Mesodermal cell (in vitro differentiated cells): ENCODE data around the gene TBC1D5.

ENCODE experiments used
- H3K27ac ChIP-seq: 2 replicates; pipeline ENCODE4 v1.7.0; 2013; ENCODE audit warnings: mild to moderate bottlenecking, low read depth, low read length, moderate library complexity; ENCODE audit not compliant: severe bottlenecking
- H3K36me3 ChIP-seq: 2 replicates; pipeline ENCODE4 v1.7.1; 2013; ENCODE audit warnings: mild to moderate bottlenecking, low read length, moderate library complexity; ENCODE audit not compliant: control insufficient read depth, insufficient read depth
- H3K4me1 ChIP-seq: one replicate; pipeline ENCODE4 v1.7.1; 2013; ENCODE audit warnings: mild to moderate bottlenecking, low read length; ENCODE audit not compliant: insufficient read depth, control insufficient read depth, poor library complexity, severe bottlenecking
- H3K4me3 ChIP-seq: 2 replicates; pipeline ENCODE4 v1.7.0; 2013; ENCODE audit warnings: low read length, control low read depth, mild to moderate bottlenecking; ENCODE audit not compliant: insufficient read depth, poor library complexity, severe bottlenecking; ENCODE audit errors: extremely low read depth
- H3K9me3 ChIP-seq: 2 replicates; pipeline ENCODE4 v1.7.1; 2013; ENCODE audit warnings: mild to moderate bottlenecking, low read length, moderate library complexity; ENCODE audit not compliant: control insufficient read depth
- WGBS, 2 experiments: methylation state at CpG; one replicate each; pipeline ENCODE4 v1.1.5; 2013; ENCODE audit warnings: missing lambda C conversion rate in 2 of 2; ENCODE audit not compliant: insufficient coverage in 2 of 2; 5-methylcytosine and 5-hydroxymethylcytosine counted together

The TBC1D5 gene

GRCh38 chr3:17213102-17213501, 529.3 kb downstream of the TBC1D5 start:
- no peaks in the 10 kb centered on the region for H3K4me1 ChIP-seq
- no peak overlapping the region for H3K27ac ChIP-seq
- H3K4me3 ChIP-seq = no peak overlapping the region
- no peaks in the 10 kb centered on the region for H3K36me3 ChIP-seq
- H3K9me3 ChIP-seq = no peaks in the 10 kb centered on the region
- 100% methylated on average over 2 of the region's 3 CpGs; no CpG with 5 or more reads in 1 of the 2 experiments for WGBS, 2 experiments

GRCh38 chr3:17207979-17208378, 534.5 kb downstream of the TBC1D5 start:
- no peak overlapping the region for H3K4me3 ChIP-seq
- 93 to 98% methylated on average over 4 of the region's 4 CpGs for WGBS, 2 experiments
- H3K9me3 ChIP-seq = peaks cover under 1% of the 10 kb centered on the region
- no peak overlapping the region for H3K27ac ChIP-seq
- no peaks in the 10 kb centered on the region for H3K36me3 ChIP-seq
- no peaks in the 10 kb centered on the region for H3K4me1 ChIP-seq

- H3K4me1 ChIP-seq = no peaks in the 10 kb centered on the region
- H3K9me3 ChIP-seq = peaks cover 4% of the 10 kb centered on the region
- H3K36me3 ChIP-seq = peaks cover 6% of the 10 kb centered on the region
- no peak overlapping the region for H3K27ac ChIP-seq
- H3K4me3 ChIP-seq = no peak overlapping the region
Observed at GRCh38 chr3:17207019-17207418, 535.4 kb downstream of the TBC1D5 start.

GRCh38 chr3:17204049-17204650, 538.3 kb downstream of the TBC1D5 start:
- peaks cover 16% of the 10 kb centered on the region for H3K36me3 ChIP-seq
- 80% methylated on average over 1 of the region's 3 CpGs; no CpG with 5 or more reads in 1 of the 2 experiments for WGBS, 2 experiments
- H3K27ac ChIP-seq = no peak overlapping the region
- no peak overlapping the region for H3K4me3 ChIP-seq
- no peaks in the 10 kb centered on the region for H3K4me1 ChIP-seq
- peaks cover 4% of the 10 kb centered on the region for H3K9me3 ChIP-seq

GRCh38 chr3:17201538-17201937, 540.9 kb downstream of the TBC1D5 start:
- peaks cover 16% of the 10 kb centered on the region for H3K36me3 ChIP-seq
- peaks cover 4% of the 10 kb centered on the region for H3K9me3 ChIP-seq
- H3K4me3 ChIP-seq = no peak overlapping the region
- H3K27ac ChIP-seq = no peak overlapping the region
- no peaks in the 10 kb centered on the region for H3K4me1 ChIP-seq
- no CpG with 5 or more reads among the region's 2 CpGs for WGBS, 2 experiments

- no peaks in the 10 kb centered on the region for H3K4me1 ChIP-seq
- H3K9me3 ChIP-seq = no peaks in the 10 kb centered on the region
- WGBS, 2 experiments = 68 to 69% methylated on average over 4 of the region's 5 CpGs
- H3K36me3 ChIP-seq = peaks cover under 1% of the 10 kb centered on the region
- H3K4me3 ChIP-seq = no peak overlapping the region
- peak overlapping the region; percentile 26 for H3K27ac ChIP-seq
Observed at GRCh38 chr3:17195856-17196604, 546.4 kb downstream of the TBC1D5 start.

GRCh38 chr3:17195192-17195611, 547.2 kb downstream of the TBC1D5 start:
- Histone ChIP-seq H3K4me3 (no peak overlapping the region), H3K27ac (no peak overlapping the region), H3K9me3 (no peaks in the 10 kb centered on the region), H3K4me1 (no peaks in the 10 kb centered on the region), H3K36me3 (no peaks in the 10 kb centered on the region)
- 64 to 66% methylated on average over 3 of the region's 3 CpGs for WGBS, 2 experiments

- Histone ChIP-seq H3K36me3 (no peaks in the 10 kb centered on the region), H3K27ac (no peak overlapping the region)
- WGBS, 2 experiments = 80% methylated on average over 1 of the region's 5 CpGs; no CpG with 5 or more reads in 1 of the 2 experiments
Observed at GRCh38 chr3:17194116-17194515, 548.3 kb downstream of the TBC1D5 start.

GRCh38 chr3:17192995-17193394, 549.4 kb downstream of the TBC1D5 start:
- no peak overlapping the region for H3K4me3 ChIP-seq
- no peaks in the 10 kb centered on the region for H3K4me1 ChIP-seq
- no peaks in the 10 kb centered on the region for H3K36me3 ChIP-seq
- H3K27ac ChIP-seq = no peak overlapping the region
- H3K9me3 ChIP-seq = no peaks in the 10 kb centered on the region
- 95% methylated on average over 2 of the region's 2 CpGs; no CpG with 5 or more reads in 1 of the 2 experiments for WGBS, 2 experiments

More at GRCh38 chr3:17194116-17194515, 548.3 kb downstream of the TBC1D5 start:
- Histone ChIP-seq H3K4me1 (no peaks in the 10 kb centered on the region), H3K9me3 (no peaks in the 10 kb centered on the region), H3K4me3 (no peak overlapping the region)

- Histone ChIP-seq H3K9me3 (no peaks in the 10 kb centered on the region), H3K36me3 (no peaks in the 10 kb centered on the region), H3K4me3 (no peak overlapping the region), H3K4me1 (no peaks in the 10 kb centered on the region), H3K27ac (no peak overlapping the region)
- 95 to 96% methylated on average over 3 to 6 of the region's 7 CpGs for WGBS, 2 experiments
Observed at GRCh38 chr3:17190353-17191078, 551.9 kb downstream of the TBC1D5 start.
